Measurements from ENCODE around the gene SPEM2.

- TF ChIP-seq POLR2A (IDR thresholded peaks at IDR 0.05; ENCODE audit: low read depth, low read length) (no peak), CTCF (conservative IDR thresholded peaks at IDR 0.05; ENCODE audit: low read depth, low read length) (no peak), RFX5 (IDR thresholded peaks at IDR 0.05; ENCODE audit: low read depth, low read length) (no peak), USF2 (IDR thresholded peaks at IDR 0.05; ENCODE audit: low read depth, low read length) (no peak)
Observed at GRCh38 chr17:7440834-7441195, 15.4 kb downstream of the SPEM2 start.
